CMK (cell line): ENCODE data around the gene GNB5.
"Not testable (repeated sequence)": the region's sequence is repeated elsewhere in the genome, so short reads cannot be mapped to it uniquely, and the experiment has no call there.

ENCODE experiments used
- DNase-seq: peaks from one replicate; pipeline ENCODE4 v3.0.0-alpha.2; 2010; ENCODE audit warnings: low read depth

The GNB5 gene

GRCh38 chr15:52112203-52112750 is 78.9 kb downstream of the GNB5 start:
- DNase-seq: no peak

DNA sequence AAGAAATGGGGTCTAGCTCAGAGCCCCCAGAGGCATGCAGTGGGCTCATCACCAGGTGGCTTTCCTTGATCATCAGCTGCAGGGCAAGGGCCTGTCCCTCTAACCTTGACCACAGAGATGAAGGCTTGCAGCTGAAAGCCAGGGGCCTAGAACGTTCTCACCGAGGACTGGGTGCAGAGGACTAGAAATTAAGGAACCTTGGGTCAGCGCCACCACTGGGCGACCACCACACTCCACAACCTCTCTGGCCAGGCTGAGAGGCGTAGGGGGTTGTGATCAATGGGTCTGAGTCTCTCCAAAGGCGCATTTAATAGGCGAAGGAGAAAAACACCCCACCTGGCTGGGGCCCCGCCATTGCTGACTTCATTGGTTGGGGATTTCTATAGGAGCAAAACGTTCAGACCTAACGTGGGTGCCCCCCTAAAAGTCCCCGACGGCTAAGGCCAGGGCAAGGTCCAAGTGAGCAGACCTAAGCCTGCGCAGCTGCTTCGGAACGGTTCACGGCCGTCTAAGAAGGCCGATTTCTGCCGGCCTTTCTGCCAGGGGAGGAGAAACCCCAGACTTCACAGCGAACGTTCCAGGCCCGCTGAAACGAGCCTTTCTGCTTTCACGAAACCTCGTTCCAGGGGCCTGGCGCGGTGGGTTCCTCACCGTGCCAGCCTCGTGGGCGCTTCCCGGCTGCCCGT is 79.5 kb downstream of the GNB5 start:
- DNase-seq: no peak

DNA sequence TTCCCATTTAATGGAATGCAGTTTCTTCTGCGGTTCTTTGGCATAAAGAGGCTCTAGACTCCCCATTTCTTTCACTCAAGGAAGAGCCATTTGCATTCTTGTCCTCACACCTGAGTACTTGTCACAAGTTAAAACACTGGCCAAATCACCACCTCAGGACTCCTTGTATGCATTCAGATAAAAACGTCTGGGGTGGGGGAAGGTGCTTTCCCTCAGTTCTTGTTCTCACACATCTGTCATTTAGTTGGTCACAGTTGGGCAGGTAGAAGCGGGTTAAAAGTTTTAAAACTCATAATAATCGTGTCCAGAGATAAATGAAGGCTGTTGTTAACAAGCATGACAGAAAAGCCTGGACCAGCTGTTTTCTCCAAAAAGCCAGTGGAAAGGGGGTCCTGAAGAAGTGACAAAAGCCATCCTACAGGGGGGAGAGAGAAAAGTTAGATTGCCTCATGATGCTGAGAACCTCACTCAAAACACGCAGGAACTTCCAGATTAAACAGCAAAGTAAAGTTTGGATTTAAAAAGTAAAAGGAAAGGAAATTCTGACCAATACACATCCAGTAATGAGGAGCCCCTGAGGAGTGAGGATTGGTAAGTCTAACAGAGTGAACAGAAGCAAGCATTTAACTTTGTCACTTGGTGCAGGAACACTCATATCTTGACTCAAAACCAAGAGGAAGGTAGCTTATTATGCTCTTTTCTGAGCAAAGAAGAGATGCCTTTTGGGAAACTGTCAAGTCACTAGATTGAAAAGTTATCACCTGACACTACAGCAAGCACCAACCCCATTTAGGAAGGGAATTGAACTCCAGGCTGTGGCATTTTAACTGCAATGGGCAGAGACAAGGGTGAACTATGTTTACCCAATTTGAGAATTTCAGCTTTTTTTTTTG is 81.4 kb downstream of the GNB5 start:
- no peak for DNase-seq

DNA sequence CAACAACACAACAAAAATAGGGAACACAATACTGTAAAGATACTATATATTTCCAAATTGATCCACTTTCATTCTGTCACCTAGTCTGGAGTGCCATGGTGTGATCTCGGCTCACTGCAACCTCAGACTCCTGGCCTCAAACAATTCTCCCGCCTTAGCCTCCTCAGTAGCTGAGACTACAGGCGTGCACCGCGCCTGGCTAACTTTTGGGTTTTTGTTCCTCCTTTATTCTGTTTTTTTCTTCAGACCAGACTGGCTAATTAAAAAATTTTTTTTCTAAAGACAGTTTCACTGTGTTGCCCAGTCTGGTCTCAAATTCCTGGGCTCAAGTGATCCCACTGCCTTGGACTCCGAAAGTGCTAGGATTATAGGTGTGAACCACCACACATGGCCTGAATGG is 84.0 kb downstream of the GNB5 start:
- DNase-seq: no peak

DNA sequence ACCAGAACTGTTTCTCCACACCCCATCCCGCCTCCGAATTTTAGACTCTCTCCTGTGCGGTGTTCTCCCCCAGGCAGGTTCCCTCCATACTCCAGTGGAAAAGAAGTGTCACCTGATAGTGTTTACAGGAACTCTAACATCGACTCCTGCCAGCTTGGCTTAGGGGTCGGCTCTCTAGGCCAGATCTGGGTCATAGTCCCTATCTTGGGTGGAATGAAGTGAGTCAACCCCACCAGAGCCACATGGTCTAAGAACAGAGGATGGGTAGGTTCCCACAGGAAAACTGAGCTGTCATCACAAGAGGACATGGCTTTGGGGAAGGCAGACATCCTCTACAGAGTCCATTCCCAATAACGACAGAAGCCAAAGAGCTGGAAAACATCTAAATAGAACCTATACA is 84.6 kb downstream of the GNB5 start:
- DNase-seq: no peak

GRCh38 chr15:52105846-52106245 is 85.3 kb downstream of the GNB5 start:
- no peak for DNase-seq

DNA sequence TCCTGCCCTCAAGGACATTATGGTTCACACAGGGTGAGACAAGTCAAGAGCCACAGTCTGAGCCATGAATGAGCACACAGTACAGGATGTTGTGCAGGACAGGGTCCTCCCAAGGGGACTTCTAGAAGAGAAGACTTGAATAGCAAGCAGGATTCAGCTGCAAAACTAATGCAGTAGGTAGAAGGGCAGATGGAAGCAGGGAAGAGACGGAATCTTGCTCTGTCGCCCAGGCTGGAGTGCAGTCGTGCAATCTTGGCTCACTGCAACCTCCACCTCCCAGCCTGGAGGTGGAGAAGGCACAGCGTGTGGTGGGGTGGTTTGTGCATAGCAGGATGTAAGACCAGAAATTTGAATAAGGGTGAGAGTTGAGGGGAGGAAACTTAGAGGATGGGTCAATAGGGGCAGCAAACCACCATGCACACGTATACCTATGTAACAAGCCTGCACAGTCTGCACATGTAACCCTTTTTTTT is 86.6 kb downstream of the GNB5 start:
- no peak for DNase-seq

GRCh38 chr15:52103217-52104207 is 87.7 kb downstream of the GNB5 start:
- no peak for DNase-seq

DNA sequence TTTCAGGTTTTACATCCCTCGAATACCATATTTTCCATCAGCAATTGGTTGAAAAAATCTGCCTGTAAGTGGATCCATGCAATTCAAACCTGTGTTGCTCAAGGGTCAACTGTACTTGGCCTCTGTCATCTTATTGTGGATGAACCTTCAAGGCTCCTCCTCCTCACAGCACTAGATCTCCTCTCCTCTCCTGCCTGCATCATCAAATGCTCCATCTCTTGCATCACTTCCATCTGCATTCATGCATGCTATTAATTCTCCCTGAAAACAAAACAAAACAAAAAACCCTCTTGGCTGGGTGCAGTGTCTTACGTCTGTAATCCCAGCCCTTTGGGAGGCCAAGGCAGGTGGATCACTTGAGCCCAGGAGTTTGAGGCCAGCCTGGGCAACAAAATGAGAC is 88.7 kb downstream of the GNB5 start:
- no peak for DNase-seq

DNA sequence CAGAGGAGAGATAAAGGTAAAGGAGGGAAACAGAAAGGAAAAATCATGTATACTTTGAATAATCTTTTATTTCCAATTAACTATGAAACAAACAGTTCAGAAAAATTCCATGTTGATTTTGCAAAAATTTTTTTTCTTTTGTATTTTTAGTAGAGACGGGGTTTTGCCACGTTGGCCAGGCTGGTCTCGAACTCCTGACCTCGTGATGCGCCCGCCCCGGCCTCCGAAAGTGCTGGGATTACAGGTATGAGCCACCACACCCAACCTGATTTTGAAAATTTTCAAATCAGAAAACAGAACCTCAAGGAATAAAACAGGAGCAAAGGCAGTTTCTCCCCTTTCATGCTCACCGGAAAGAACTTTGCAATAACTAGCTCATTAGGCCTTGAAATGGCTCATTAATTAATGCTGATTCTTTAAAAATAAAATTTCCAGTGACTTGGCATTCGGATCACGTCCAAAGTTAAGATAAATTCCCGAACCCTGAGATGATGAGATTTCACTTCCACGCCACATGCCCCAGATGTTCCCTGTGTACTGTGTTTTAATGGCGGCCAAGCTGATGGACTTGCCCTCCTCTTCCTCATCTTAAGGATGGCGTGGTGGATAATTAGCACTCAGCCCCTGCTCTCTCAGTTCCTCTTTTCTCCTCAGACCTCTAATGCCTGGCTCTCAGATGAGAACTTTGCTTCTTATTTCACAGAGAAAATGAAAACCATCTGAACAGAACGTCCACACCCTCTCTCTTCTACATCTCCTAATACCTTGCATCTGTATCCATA is 89.5 kb downstream of the GNB5 start:
- DNase-seq: no peak

DNA sequence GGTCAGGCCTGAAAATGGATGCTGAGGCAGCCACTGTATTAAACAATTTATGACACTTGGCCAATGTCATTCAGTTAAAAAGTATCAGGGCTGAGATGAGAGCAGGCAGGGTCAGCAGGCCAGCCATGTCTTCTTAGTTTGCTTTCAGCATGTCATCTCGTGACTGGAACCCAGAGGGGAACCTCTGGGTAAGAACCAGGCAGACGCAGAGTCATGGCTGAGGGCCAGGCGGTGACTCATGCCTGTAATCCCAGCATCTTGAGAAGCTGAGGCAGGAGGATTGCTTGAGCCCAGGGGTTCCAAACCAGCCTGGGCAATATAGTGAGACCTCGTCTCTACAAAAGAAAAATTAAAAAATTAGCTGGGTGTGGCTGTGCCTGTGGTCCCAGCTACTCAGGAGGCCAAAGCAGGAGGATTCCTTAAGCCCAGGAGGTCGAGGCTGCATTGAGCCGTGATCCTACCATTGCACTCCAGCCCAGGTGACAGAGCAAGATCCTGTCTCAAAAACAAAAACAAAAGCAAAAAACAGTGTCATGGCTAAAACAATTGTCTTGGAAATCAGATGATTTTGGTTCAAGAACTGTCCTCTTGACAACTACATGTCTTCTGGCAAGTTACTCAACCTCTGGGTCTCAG is 90.3 kb downstream of the GNB5 start:
- no peak for DNase-seq

DNA sequence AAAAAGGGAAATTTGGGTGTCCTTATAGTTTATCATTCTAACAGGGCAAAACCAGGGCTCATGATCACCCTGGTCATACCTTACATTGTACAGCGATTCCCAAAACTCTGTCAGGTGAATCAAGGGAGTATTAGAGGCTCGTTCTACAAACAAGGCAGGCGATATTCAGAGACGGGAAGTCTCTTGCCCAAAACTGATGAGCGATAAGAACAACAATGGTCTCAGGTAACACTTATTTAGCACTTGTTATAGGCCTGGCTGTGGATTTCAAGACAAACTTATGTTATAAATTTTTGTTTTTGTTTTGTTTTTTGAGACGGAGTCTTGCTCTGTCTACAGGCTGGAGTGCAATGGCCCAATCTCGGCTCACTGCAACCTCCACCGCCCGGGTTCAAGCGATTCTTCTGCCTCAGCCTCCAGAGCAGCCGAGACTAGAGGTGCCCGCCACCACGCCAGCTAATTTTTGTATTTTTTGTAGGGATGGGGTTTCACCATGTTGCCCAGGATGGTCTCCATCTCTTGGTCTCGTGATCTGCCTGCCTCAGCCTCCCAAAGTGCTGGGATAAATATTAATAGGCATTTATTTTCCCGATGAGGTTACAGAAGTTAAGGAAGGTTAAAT is 91.4 kb downstream of the GNB5 start:
- DNase-seq: no peak

DNA sequence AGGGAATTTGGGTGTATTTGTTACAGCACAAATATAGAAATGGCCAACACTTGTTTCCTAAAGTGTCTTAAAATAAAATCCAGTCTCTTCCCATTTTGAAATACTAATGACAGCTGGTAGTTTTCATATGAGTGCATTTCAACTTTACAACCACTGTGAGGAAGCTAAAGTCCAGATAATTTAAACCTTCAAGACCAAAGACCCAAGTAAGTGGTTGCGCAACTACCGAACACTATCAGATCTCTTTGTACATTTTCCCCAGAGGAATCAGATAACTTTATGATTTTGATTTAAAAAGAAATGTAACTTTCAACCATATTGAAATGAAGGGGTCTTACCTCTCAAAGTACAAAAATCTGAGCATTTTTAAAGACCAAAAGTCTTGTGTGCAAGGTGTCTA is 92.9 kb downstream of the GNB5 start:
- DNase-seq: no peak

DNA sequence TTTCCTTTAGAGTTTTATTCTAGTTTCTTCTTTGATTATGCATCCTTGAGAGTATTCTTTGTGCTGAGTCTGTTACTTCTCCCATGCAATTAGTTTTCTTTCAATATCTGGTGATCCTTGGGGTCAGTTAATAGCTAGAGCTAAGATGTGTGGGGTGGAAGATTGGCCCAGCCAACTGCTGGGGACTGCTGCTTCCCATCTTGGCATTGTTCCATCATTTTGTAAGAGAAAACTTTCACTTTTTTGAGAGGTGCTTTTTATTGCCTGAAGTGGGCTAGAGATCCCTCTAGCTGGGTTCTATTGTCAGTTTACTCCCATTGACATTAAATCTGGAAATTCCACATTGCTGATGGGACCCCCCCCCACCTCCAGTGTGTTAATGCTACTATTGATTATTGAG is 94.0 kb downstream of the GNB5 start:
- DNase-seq: no peak

- DNase-seq: not testable (repeated sequence)
These were observed 94.7 kb downstream of the GNB5 start for GRCh38 chr15:52096536-52096935.

GRCh38 chr15:52095597-52096262 is 95.5 kb downstream of the GNB5 start:
- no peak for DNase-seq

- DNase-seq: no peak
These were observed 96.2 kb downstream of the GNB5 start for GRCh38 chr15:52094811-52095584.
